Muscle of arm (tissue), 14 donors: ENCODE measurements around the gene ANGEL2. TPM values are rescaled to one million over a fixed set of nuclear protein-coding genes. Genes with fewer than 3 reads are reported as not detected.
"Not testable (repeated sequence)": the region's sequence is repeated elsewhere in the genome, so short reads cannot be mapped to it uniquely, and the experiment has no call there.

Experiments
- DNase-seq: peaks from one replicate; pipeline ENCODE4 v3.0.0-alpha.2; 2013
- long read RNA-seq, 11 donors: transcript quantifications; one replicate each; lab custom pipeline, GENCODE V29; 2026
- polyA plus RNA-seq, 12 donors: library from polyadenylated mRNA; unstranded; fragments of 120-200 nt; gene quantifications; one replicate each; pipeline ENCODE4 v1.2.1, GENCODE V29; 2013; ENCODE audit not compliant: insufficient read length in 12 of 12

The ANGEL2 gene, protein sequence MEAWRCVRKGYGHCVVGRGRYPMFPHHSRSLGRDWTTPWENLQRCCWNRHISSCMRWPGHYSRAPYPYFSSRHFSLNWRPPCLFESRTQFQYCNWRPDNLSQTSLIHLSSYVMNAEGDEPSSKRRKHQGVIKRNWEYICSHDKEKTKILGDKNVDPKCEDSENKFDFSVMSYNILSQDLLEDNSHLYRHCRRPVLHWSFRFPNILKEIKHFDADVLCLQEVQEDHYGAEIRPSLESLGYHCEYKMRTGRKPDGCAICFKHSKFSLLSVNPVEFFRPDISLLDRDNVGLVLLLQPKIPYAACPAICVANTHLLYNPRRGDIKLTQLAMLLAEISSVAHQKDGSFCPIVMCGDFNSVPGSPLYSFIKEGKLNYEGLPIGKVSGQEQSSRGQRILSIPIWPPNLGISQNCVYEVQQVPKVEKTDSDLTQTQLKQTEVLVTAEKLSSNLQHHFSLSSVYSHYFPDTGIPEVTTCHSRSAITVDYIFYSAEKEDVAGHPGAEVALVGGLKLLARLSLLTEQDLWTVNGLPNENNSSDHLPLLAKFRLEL
- polyA plus RNA-seq, result 100 to 1,000 TPM in 1 of 12 donors, 10 to 100 TPM in 11; 21.9 to 192 (median 35.7) TPM
- long read RNA-seq, donor 1, partial matches to known transcripts, result 0 of 2 reads
- long read RNA-seq, donor 1, other reads (novel, unspliced or antisense), result 0 of 2 reads
- long read RNA-seq, donor 2, full-length matches to known transcripts, result 4 of 4 reads
- long read RNA-seq, donor 2, partial matches to known transcripts, result 0 of 4 reads
- long read RNA-seq, donor 2, other reads (novel, unspliced or antisense), result 0 of 4 reads
- long read RNA-seq, donor 3, partial matches to known transcripts, result 0 of 1 reads
- long read RNA-seq, donor 3, other reads (novel, unspliced or antisense), result 0 of 1 reads
- long read RNA-seq, donor 4, result 0 reads
- long read RNA-seq, donor 5, full-length matches to known transcripts, result 5 of 5 reads
- long read RNA-seq, donor 5, partial matches to known transcripts, result 0 of 5 reads
- long read RNA-seq, donor 5, other reads (novel, unspliced or antisense), result 0 of 5 reads
- long read RNA-seq, donor 6, result 0 reads
- long read RNA-seq, donor 7, partial matches to known transcripts, result 0 of 1 reads
- long read RNA-seq, donor 7, other reads (novel, unspliced or antisense), result 0 of 1 reads
- long read RNA-seq, donor 8, full-length matches to known transcripts, result 3 of 3 reads
- long read RNA-seq, donor 8, partial matches to known transcripts, result 0 of 3 reads
- long read RNA-seq, donor 8, other reads (novel, unspliced or antisense), result 0 of 3 reads
- long read RNA-seq, donor 9, full-length matches to known transcripts, result 2 of 2 reads
- long read RNA-seq, donor 9, partial matches to known transcripts, result 0 of 2 reads
- long read RNA-seq, donor 9, other reads (novel, unspliced or antisense), result 0 of 2 reads
- long read RNA-seq, donor 10, result 0 reads
- long read RNA-seq, donor 11, full-length matches to known transcripts, result 6 of 6 reads
- long read RNA-seq, donor 11, partial matches to known transcripts, result 0 of 6 reads
- long read RNA-seq, donor 11, other reads (novel, unspliced or antisense), result 0 of 6 reads

DNA sequence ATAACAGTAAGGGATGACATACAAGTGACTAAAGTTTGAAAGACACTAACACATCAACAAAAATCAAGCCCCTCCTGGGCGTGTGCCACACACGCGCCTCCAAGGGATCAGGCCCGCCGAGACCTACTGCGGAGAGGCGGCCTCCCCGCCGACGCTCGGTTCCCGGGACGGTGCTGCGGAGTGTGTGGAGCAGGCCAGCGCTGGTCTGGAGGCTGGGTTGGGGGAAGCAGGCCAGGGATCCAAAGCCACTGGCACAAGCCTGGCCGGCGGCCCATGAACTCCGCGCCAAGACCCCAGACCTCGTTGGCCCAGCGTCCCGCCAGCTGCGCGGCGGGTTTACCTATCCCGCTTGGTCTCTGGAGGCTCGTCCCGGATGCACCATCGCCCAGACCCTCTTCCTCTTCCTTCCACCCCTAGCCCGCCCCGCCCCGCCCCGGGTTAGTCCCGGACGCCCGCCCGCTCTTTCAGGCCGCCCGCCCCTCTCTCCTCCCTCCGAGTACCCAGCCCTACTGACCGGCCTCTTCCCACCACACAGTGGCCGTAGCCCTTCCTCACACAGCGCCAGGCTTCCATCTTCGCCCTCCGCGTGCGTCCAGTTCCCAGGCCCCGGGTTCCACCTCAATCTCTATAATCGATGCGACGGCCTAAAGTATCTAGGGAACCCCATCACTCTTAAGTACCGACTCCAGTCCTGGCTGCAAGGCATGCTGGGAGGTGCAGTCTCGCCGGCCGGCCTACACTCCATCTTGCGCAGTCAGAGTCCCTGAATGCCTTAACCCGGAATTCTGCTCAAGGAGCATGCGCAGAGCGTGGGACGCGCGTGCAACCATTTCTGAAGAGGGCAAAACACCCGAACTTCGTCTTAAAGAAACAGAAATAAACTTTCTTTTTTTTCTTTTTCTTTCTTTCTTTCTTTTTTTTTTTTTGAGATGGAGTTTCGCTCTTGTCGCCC is at the start of gene ANGEL2:
TSS of gene ANGEL2 (minus strand) at position 769 of the 952 bp plus-strand sequence. CDS start at position 573, 196 bp downstream.
- DNase-seq, result peak; percentile 99

DNA sequence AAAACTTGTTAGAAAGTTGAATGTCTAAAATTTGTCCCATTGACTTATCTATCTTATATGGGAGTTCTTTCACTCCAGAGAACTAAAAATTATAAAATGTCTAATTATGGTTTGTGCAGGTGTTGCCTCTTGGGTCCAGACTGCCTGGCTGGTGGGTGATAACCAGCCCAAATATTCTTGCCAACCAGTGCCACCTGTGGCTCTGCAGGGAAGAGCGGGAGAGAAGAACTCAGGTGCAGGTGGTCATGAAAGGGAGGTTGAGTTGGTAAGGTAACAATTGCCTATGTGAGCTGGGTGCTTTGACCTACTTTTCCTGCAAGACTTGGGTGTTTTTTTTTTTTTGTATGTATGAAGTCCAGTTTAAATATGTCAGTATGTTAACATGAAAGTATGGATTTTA is 45.6 kb upstream of the ANGEL2 start:
- no peak for DNase-seq

DNA sequence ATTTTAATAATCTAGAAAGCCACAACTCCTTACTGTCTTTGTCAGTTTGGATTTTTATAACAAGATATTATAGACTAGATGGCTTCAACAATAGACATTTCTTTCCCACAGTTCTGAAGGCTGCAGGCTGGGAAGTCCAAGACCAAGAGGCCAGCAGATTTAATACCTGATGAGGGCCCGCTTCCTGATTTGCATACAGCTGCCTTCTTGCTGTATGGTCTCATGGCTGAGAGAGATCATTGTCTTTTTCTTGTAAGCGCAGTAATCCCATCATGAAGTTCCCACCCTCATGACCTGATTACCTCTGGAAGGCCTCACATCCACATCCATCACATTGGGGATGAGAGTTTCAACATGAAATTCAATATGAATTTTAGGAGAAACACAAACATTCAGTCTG is 45.2 kb upstream of the ANGEL2 start:
- DNase-seq, result no peak

DNA sequence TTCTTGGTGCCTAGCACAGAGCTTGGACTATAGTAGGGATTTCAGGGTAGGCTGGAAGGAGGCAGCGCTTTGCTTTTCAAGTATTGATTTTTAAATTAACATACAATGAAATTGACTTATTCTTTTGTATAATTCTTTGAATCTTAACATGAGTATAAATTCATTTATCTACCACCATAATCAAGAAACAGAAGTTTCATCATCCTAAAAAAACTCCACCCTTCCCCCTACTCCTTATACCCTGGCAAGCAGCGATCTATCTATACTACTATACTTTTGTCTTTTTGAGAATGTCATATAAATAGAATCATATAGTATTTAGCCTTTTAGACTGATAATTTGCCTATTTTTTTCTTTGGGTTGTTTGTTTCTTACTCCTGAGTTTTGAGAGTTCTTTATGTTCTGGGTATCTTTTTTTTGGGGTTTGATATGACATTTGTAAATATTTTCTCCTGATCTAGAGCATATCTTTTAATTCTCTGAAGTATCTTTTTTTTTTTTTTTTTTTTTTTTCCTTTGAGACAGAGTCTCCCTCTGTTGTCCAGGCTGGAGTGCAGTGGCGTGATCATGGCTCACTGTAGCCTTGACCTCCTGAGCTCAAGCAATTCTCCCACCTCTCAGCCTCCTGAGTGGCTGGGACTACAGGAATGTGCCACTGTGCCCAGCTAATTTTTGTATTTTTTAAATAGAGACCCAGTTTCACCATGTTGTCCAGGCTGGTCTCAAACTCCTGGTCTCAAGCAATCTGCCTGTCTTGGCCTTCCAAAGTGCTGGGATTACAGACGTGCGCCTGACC is 41.8 kb upstream of the ANGEL2 start:
- no peak for DNase-seq

DNA sequence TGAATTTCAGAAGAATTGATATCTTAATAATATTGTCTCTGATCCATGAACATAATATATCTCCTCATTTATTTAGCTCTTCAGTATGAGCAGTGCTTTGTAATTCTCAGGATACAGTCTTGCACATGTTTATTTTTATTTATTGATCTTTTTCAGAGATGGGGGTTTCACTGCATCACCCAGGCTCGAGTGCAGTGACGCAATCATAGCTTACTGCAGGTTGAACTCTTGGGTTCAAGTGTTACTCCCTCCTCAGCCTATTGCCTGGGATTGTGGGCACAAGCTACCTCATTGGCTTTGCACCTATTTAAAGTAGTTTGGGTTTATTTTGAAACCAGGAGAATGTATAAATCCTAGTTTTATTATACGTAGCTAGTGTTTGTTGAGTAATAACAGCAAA is 40.1 kb upstream of the ANGEL2 start:
- no peak for DNase-seq

DNA sequence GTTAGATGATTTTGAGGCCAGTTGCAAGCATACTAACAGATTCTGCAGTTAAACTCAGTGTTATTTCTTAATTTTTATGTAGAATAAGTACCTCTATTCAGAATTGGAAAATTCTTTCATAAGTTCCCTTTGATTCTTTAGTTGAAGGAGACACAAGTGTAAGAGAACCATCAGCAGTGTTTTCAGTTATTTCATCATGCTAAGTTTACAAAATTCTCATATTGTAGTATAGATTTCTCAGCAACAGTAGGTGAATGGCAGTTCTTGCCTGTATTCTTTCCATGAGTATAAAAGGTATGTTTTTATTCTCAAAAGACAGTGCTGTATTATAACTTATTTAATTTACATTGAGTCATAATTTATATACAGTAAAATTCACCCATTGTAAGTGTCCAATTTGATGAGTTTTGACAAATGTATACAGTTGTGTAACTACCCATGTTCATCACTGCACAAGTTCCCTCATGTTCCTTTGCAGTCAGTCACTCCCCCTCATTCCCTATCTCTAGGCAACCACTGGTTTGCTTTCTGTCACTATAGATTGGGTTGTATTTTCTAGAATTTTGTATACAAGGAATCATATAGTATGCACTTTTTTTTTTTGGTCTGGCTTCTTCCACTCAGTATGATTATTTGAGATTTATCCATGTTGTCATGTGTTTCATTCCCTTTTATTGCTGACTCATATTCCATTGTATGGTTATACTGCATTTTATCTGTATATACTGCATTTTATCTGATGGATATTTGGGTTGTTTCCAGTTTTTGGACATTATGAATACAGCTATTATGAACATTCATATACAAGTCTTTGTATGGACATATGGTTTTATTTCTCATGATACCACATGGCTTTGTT is 39.3 kb upstream of the ANGEL2 start:
- no peak for DNase-seq

DNA sequence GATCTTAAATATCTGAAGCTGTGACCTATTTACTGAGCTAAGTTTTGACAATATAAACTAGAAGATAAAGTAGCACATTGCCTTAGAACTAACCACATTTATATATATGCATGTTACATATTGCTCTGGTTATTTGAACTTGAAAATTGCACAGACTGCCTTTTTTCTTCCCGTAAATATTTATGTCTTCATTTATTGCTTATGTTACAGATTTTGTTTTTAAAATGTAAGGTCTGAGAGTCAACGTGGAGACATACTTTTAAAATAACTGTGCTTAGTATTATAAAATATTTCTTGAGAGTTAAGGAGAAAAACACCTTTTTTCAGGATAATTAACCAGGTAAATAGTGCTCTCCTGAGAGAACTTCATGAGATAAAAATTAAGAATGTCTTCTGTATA is 38.5 kb upstream of the ANGEL2 start:
- no peak for DNase-seq

DNA sequence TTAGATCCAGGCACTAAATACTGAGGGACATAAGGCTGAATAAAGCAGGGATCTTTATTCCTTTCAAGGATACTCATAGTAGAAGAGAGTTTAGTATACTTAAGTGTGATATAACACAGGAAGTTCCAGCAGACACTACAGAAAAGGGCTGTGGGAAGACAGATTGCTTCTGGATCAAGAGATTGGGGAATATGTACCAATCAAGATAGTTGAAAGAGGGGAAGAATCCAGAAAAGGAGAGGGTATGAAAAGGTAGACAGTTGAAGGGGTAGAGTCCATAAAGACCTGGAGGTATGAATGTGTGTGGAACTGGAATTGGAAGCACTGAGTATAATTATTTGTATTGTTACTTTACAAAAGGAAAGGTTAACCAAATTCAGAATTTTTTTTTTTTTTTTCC is 37.8 kb upstream of the ANGEL2 start:
- no peak for DNase-seq

DNA sequence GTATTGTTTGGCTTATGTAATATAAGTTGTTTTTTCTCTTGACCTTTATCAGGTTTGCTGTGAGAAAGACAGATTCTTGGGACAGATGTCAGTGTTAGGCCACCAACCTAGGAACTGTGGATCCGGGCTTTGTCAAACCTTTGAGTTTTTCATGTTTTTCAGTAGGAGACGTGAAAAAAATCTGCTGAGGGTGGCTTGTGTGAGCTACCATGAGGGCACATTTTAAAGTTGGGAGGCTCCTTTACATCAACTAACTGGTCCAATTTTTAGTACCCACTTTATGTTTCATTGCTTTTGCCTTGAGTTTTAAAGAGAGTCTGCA is 36.2 kb upstream of the ANGEL2 start:
- no peak for DNase-seq

DNA sequence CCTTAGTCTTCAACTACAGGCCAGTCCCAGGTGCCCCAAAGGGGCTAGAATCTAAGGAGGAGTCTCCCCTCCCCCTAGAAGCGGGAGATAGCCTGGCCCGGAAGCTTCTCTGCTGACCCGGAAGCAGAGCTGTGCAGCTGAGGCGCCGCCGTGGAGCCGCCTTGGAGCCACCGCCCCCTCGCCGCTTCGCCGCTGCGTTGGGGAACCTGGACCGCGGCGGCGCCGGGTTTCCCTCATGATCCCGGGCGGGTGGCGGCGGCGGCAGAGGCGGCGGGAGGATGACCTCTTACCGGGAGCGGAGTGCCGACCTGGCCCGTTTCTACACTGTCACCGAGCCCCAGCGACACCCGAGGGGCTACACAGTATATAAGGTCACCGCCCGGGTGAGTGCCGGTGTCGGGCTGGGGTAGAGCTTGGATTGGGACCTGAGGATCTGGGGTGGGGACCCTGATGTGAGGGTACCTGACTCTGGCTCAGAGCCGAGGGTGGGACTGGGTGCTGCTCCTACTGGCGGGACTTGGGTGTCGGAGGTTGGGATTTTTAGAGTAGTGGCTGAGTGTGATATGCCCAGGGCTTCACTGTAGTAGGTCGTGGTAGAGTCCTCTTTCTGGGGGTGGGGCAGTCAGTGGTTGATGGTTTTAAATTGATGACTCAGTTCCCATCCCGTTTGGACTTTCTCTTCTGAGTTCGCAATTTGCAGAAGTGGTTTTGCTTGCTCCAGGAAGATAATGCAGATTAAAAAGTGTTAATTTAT is 35.6 kb upstream of the ANGEL2 start, which contains the start of gene RPS6KC1:
TSS of gene RPS6KC1 (plus strand) at position 115 of the 754 bp plus-strand sequence. CDS start at position 279, 164 bp downstream.
- DNase-seq, result peak; percentile 82

DNA sequence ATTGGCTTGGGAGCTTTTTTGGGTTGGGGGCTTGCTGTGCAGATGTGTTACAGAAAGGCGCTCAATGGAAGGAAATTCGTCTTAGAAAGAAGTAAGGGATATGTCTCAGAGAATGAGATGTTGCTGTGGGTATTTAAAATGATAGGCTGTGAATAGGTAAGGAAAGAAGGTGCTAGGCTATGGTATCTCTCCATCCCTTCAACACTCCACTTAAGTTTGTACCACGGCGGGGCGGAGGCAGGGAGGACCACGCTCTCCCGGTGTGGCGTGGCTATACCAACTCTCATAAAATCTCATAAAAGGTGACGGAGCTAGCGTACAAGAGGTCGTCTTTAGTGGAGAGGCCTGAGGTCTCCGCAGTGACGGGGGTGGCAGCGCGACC is 35.1 kb upstream of the ANGEL2 start:
- no peak for DNase-seq

DNA sequence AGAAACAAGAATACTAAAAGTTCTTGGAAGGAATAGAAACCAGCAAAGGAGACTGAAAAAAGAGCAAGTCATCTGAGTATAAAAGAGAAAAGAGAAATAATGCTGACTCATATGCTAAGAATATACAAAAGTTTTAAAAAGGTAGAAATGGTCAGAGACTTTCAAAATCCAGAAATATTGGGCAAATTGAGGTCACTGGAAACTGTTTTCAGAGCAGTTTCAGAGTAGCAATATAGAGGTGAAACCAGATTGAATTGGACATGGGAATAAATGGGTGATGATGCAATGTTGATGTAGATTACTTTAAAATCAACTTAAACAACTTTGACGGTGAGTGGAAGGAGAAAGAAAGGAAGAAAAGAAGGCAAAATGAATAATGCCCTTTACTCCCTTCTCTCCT is 33.6 kb upstream of the ANGEL2 start:
- DNase-seq, result no peak

DNA sequence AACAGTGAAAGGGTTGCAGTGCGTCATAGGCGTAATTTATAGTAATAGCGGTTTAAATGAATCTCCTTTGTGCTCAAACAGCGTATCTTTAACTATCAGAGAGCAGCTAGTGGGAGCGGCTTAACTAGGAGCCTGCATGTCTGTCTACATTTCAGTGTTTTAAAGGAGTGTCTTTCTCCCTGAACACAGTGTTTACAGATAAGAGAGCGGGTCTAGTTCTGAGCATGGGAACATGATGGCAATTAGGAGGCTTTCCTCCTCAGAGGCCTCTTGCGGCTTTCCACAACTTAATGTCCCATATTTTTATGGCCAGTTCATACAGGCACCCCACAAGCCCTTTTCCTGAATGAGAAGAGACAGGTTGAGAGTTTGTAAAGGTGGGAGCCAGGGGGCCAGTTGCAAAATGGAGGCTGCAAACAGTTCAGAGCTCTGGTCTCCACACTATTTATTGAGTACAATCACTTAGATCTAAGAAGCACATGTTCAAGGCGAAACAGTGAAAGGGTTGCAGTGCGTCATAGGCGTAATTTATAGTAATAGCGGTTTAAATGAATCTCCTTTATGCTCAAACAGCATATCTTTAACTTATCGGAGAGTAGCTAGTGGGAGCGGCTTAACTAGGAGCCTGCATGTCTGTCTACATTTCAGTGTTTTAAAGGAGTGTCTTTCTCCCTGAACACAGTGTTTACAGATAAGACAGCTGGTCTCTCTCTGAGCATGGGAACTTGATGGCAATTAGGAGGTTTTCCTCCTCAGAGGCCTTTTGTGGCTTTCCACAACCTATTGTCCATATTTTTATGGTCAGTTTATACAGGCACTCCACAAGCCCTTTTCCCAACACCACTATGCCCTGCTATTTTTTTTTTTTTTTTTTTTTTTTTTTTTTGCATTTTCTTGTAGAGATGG is 29.9 kb upstream of the ANGEL2 start:
- not testable (repeated sequence) for DNase-seq

DNA sequence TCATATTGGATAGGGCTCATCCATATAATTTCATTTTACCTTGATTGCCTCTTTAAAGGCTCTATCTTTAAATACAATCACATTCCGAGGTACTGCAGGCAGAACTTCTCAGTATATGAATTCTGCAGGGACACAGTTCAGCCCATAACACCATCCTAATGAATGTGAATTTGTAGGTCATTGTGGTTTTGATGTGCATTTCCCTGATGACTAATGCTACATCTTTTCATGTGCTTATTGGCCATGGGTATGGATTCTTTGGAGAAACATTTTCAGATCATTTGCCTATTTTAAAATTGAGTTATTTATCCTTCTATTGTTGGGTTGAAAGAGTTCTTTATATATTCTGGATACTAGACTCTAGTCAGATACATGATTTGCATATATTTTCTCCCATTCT is 25.8 kb upstream of the ANGEL2 start:
- DNase-seq, result no peak

DNA sequence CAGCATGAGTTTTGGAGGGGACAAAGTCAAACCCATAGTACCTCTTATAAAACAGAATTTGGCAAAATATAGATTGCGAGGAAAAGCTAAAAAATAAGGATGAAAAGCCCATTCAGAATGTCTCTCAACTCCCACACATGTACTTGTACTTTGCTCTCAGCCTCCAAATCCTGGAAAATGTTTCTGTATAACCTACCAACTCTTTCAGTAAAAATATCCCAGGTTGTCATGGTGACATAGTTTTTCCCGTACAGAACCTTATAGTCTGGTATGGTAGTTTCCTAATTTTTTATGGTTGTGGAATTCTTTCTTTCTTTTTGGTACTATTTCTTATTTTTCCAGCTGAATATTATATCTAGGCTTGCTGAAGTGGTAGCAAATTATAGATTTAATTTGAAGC is 19.9 kb upstream of the ANGEL2 start:
- DNase-seq, result no peak

DNA sequence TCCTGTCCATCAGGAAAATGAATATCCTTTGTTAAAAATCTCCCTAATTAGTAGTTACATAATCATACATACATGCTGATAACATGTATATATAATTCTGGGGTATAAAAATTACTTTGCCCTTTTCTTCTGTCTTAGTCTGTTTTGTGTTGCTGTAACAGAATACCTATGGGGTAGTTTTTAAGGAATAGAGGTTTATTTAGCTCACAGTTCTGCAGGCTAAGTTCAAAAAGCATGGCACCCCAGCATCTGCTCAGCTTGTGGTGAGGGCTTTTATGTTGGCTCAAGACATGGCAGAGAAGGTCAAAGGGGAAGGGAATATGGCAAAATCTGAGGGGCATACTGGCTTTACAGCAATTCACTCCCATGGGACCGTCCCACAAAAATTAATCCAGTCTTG is 19.0 kb upstream of the ANGEL2 start:
- DNase-seq, result no peak

DNA sequence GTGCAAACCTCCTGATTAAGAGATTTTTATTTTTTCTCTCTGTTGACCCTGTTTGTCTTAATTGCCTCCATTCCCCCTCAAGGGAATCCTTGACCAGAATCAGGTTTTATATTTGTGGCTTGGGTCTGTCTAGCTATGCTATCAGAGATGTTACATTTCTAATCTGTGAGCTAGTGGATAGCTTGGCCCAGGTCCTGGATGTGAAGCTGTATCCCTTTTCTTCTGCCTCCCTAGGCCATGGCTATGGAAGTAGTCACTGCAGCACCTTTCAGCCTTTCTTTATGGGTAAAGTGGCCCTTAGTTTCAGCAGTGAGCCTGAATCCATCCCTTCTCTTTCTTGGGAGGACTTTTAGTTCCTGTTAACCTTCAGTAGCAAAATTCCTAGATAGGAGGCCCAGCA is 17.0 kb upstream of the ANGEL2 start:
- DNase-seq, result no peak
